Medulla oblongata (tissue), 1 donor: ENCODE measurements around the gene CIROP.

Source experiments
- DNase-seq: peaks from one replicate; pipeline ENCODE4 v3.0.0-alpha.2; 2015; ENCODE audit errors: extremely low spot score

The CIROP gene

GRCh38 chr14:23093991-23094665, 10.7 kb downstream of the CIROP start:
- DNase-seq: no peak

DNA sequence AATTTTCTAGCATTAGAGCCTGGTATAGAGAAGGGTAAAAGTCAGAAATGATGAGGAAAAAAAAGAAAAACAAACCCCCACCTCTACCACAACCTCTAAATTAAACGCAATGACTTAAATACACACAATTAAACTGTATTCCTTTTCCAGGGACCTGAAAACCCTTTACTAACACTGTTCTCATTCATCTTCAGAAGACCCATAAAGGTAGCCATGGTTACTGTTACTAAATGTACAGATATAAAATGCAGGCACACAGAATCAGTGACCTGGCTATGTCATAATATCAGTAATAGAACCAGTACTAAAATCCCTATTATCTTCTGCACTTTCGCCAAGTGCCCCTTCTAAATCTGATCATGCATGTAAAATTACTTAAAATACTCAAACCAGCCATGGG, 11.3 kb downstream of the CIROP start:
- no peak for DNase-seq

DNA sequence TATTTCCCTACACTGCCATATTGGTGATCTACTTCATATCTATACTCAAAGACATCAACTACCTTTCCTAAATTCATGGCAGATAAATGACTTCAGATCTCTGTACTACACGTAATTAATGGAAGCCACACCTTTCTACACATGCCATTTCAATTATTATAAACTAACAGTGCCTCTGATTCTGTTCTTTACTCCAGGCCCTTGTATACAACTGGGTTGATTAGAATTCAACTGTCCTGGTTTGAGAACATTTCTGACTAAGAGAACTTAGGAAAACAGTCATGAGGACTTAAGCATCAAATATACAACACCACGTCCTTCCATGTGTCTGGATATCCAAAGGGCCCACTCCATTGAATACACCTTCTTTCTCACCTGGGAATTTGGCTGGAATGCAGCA, 11.7 kb downstream of the CIROP start:
- DNase-seq: no peak

DNA sequence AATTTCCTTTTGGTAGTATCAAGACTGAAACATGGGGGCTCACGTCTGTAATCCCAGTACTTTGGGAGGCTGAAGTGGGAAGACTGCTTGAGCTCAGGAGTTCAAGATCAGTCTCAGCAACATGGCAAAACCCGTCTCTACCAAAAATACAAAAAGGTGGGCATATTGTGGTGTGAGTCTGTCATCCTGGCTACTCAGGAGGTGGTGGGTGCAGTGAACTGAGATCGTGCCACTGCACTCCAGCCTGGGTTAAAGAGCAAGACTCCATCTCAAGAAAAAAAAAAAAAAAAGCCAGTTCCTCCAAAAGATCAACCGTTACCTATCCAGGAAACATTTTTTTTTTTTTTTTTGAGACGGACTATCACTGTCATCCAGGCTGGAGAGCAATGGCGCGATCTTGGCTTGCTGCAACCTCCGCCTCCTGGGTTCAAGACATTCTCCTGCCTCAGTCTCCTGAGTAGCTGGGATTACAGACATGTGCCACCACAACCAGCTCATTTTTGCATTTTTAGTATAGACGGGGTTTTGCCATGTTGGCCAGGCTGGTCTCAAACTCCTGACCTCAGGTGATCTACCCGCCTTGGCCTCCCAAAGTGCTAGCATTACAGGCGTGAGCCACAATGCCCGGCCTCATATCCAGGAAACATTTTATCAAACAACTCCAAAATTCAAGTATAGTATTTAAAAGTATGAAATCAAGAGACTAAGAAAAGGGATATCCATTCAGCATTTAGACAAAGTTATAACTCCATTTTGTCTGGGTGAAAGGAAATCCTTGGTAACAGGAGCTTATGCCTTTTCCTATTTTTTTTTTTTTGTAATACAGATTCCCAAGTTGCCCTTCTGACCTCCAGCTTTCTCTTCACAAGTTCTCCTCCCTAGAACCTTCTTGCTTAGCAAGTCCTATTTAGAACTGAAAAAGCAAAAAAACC, 13.2 kb downstream of the CIROP start:
- DNase-seq: no peak

GRCh38 chr14:23090254-23090636, 14.5 kb downstream of the CIROP start:
- DNase-seq: no peak

DNA sequence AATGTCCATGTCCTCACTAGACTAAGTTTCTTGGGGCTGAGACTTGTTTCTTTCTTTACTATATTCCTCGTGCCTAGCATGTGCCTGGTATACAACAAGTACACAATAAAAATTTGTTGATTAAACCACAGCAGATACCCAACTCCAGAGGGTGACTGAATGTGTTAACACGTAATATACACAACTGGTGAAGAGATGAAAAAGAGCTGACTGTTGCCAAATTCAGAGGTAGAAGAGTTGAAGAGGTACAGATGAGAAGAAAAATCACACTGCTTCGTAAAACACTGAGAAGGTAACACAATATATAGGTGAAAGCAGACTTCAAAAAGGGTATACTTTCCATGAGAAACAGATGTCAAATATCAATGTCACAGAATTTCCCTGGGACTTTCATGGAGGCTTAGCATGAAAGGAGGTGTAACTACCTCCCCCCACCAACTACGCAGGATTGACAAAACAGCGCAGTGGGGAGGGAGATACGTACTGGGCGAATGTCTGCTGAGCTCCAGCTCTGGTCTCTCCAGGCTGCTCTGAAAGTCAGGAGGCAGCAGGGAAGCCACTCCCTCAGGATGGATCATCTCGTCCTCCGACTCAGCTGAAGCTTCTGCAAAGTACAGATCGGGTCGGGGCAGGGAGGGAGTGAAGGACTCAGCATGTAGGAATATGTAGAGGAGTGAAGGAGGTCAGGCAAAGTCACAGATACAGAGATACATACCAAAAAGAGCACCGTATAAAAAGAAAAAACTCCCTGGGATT, 15.1 kb downstream of the CIROP start:
- no peak for DNase-seq

DNA sequence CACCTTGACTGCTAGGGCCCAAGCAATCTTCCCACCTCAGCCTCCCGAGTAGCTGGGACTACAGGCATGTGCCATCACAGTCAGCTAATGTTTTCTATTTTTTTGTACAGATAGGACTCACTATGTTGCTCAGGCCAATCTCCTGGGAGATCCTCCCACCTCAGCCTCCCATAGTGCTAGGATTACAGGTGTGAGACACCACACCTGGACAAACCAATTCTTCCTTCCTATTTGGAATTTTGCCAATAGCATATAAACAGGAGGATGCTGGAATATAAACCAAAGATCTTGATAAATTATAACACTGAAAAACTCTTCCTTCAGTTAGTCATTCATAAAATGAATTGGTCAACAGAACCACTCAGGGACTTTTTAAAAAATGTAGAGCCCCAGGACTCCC, 18.2 kb downstream of the CIROP start:
- no peak for DNase-seq

DNA sequence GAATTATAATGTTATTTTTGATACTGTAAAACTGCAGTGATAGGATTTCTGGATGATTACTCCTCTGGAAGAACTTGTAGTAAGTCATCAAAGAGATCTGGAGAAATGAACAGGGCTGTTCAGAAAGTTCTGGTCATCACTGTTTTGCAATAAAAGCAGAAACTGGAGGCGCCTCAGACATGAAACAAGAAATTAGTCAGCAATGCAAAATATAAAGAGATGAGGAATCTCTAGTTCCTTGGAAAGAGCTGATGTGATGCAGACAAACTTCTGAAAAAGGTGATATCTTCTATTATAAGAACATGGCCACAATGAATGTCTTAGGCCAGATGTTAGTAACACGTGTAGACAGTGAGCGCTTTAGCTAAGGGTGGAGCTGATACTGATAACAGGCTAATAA, 19.3 kb downstream of the CIROP start:
- DNase-seq: no peak

DNA sequence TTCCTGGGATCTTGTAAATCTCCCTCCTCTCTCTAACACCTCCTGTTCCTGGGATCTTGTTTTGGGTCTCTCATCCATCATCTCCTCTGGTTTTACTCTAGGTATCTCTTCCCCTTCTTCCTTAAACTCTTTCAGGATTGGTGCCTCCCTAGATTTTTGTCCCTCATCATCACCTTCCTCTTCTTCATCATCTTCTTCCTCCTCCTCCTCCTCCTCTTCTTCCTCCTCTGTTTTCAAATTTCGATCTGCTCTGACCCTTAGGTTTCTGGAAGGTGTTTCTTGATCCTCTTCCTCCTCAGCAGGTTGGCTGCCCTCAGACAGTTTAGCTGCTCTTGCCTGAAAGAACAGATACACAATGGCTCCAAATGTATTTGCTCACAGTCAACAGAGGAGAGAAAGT, 24.3 kb downstream of the CIROP start:
- DNase-seq: no peak

- DNase-seq: no peak
These were observed 25.1 kb downstream of the CIROP start for GRCh38 chr14:23079716-23080115.

DNA sequence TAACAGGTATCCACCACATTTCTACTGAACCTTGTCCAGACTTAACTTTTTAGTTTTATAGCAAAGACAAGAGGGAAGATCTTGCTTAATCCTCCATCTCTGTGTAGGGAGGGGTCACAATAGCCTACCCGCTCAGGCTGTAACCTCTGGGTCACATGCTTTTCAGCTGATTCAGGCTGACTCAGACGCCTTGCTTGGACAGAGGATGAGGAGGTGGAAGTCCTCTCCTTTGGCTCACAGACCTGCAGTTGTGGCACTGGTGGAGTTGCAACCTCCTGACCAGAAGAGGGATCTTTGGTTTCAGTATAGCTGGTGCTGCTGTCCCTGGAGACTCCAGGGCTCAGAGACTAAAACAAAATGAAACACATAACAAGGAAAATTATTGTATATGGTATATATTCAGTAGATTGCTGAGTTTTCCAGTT, 26.1 kb downstream of the CIROP start:
- peak; percentile 79 for DNase-seq

GRCh38 chr14:23077962-23078361, 26.8 kb downstream of the CIROP start:
- no peak for DNase-seq

GRCh38 chr14:23076785-23077408, 27.9 kb downstream of the CIROP start:
- DNase-seq: peak; percentile 51

DNA sequence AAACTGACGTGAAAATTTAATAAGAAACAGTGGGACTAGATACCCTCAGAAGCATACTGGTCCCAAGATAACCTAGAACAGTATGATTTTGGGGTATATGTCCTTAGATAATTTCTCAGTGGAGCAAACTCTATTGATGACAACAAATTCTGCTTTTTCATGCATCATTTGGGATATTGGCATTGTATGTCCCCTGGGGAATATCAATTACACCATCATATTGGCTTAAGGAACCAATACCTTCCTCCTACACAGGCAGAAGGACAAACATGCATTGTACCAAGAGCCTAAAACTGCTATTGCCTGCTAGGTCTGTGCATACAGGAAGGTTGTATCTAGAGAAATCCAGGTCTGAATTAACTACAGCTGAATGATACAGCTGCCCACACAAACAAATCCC, 29.9 kb downstream of the CIROP start:
- no peak for DNase-seq

DNA sequence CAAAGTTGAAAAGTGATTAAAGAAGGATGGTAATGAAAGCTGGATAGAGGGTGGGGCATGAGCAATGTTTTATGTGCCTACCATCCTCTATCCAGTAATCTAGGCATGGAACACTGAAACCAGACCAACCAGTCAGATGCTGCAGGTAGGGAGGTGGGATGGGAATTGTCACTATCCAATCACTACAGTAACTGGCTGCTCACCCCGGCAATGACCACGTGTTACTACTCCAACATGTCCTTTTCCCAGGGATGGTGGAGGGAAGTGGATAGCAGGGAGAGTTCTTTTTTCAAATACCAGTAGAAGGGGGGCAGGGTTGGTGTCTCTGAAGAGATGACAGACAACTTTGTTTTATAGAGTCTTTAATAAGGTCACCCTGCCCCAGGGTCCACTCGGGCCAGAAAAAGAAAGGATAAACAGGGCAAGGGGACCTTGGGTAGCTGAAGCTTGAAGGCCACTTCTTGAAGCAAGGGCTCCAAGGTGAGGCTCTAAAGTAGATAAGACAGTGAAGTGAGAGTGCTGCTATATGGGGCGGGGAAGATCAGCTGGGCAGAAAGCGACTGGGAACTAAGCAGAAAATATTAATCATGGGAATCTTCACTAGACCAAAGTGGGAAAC, 32.8 kb downstream of the CIROP start:
- no peak for DNase-seq

DNA sequence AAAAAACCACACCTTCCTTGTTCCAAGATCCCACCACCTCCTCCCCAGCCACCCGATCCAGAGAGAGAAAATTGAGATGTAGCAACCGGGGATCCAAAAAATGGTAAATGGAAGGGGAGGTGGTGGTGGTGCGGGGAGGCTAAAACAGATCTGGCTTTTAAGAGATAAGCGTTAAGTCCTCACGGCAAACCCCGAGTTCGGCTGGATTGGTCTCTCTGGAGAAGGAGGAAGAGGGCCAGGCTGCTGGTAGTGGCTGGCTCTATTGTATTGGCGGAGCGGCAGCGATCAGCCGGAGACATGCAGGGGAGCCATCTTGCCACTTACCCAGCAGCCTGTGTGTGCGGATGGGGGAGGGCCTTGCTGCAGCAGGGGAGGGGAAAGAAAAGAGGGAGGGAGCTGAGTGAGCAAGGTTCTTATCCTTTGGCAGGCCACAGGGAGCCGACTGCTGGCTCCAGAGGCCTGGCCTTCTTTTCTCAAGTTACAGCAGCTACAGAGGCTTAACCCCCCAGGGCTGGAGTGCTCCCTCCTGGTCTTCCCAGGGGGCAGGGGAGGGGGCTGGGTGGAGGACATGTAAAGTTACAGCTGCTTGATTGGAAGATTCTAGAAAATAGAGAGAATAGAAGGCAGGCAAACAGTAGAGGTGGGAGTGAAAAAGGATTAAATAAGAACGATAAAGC, 33.4 kb downstream of the CIROP start:
- DNase-seq: peak; percentile 92

- DNase-seq: no peak
These were observed 34.3 kb downstream of the CIROP start for GRCh38 chr14:23070262-23071129.

DNA sequence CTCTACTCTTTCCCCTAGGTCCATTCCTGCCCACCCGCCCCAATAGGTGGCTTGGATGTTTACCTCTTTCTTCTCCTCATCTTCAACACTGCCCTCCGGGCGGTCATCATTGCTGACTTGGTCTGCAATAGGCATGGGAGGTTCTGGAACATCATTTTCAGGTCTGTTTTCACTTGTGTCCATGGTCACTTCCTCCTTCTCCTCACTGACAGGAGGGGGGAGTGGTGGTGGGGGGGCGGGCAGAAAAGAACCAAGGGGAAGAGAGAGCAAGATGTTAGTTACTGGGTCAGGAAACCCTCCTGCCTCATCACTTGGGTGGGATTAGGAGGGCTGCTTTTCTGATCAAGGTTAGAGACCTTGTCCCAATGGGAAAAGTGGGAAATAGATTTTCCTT, 35.4 kb downstream of the CIROP start:
- DNase-seq: peak; percentile 35

DNA sequence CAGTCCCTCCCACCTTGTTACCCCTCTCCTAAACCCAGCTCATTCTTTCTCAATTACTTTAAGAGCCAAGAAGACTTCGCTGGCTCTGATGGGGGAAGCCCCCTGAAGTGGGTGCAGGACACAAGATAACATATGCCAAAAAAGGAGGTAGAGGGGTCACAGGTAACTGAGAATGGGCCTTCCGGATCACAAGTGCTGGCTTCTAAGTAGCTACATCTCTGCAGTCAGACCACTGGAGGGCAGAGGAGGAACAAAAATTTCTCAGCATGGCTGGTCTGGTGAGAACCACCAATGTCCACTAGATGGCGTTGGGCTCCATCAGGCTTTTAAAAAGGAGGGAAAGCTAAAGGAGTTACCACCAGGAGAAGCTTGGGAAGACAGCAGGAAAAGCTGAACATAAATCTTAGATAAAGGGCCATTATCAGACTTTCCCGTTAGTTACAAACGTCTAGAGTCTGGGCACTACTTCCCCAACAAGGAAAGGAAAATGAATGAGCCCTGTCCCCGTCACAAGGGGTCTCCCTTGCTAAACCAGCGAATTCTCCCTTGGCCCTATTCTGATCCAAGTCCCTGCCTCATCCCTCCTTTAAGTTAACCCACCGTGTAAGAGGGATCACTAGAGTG, 35.9 kb downstream of the CIROP start:
- DNase-seq: peak; percentile 95
